NT2/D1 (cell line): ENCODE measurements around the gene ADARB2.

Experiments used
- YY1 ChIP-seq: IDR thresholded peaks from 2 replicates; pipeline ENCODE4 v1.6.1; 2011; ENCODE audit not compliant: insufficient read length, insufficient read depth
- ZNF274 ChIP-seq: IDR thresholded peaks from 2 replicates; pipeline ENCODE4 v1.6.1; 2011; ENCODE audit warnings: mild to moderate bottlenecking, low read depth, low read length

- TF ChIP-seq ZNF274 (no peak), YY1 (no peak)
These were observed 176.7 kb downstream of the ADARB2 start for GRCh38 chr10:1560535-1561192.
